HepG2 (cell line): ENCODE measurements around the gene QRSL1. TPM values are rescaled to one million over a fixed set of nuclear protein-coding genes. Genes with fewer than 3 reads are reported as not detected.

Experiments used
- ATAC-seq: fragments of 200-7000 bp; cut with Tn5 transposase; 3 replicates; pipeline ENCODE4 v1.9.1; 2020; ENCODE audit warnings: mild to moderate bottlenecking, moderate library complexity
- BruUV-seq: library from RNA; stranded (reverse); fragments of 400-500 nt; replicated peaks from 2 replicates; lab custom pipeline; 2021; lab: Mats Ljungman, UMichigan
- CTCF ChIA-PET: fragments of 300-600 bp; formaldehyde crosslinking; extraction: SDS; loops from one replicate; lab custom pipeline; 2021; ENCODE audit warnings: low total read pairs, inconsistent platforms, low intra/inter-chr PET ratio; lab: Yijun Ruan, JAX
- POLR2A ChIA-PET: fragments of 350-600 bp; sonication (Branson Sonifier 250); formaldehyde crosslinking; loops from one replicate; lab custom pipeline; 2020; ENCODE audit warnings: antibody characterized with exemption, inconsistent platforms; lab: Yijun Ruan, JAX
- DNase-seq: peaks from one replicate; pipeline ENCODE4 v3.0.0-alpha.2; 2015; ENCODE audit warnings: low spot score
- FAIRE-seq: peaks from 3 replicates; lab custom pipeline; 2011; peaks lifted over from hg19 to GRCh38; lab: Jason Lieb, UNC
- H2AFZ ChIP-seq: one replicate; pipeline ENCODE4 v1.6.1; 2011; ENCODE audit warnings: low read length, inconsistent platforms
- H3K27ac ChIP-seq: fragments of 300-600 bp; 3 replicates; pipeline ENCODE4 v1.8.0; 2011; ENCODE audit warnings: mixed run types, mild to moderate bottlenecking, mixed read lengths, low read length, inconsistent platforms; ENCODE audit not compliant: insufficient read depth; ENCODE audit errors: extremely low read length
- H3K27me3 ChIP-seq, 2 experiments: fragments of 200-600 bp in 1 of 2; 2 replicates in 1 of 2; 3 replicates in 1 of 2; pipeline versions ENCODE4 v1.6.0 to v1.8.0; 2011; ENCODE audit warnings: low read length in 2 of 2, mild to moderate bottlenecking in 2 of 2, moderate library complexity in 2 of 2, inconsistent platforms in 1 of 2; ENCODE audit not compliant: insufficient read depth in 2 of 2, control insufficient read depth in 1 of 2
- H3K36me3 ChIP-seq, 2 experiments: fragments of 200-600 bp in 1 of 2; replicated peaks in 1 of 2; 2 replicates in 1 of 2; 3 replicates in 1 of 2; pipeline versions ENCODE4 v1.5.1 to v1.8.0; 2011; ENCODE audit warnings: low read length in 2 of 2, inconsistent platforms in 1 of 2; ENCODE audit not compliant: insufficient read depth in 2 of 2, control insufficient read depth in 1 of 2
- H3K4me1 ChIP-seq: 2 replicates; pipeline ENCODE4 v1.5.1; 2012; ENCODE audit warnings: low read length, inconsistent platforms; ENCODE audit not compliant: insufficient read depth
- H3K4me2 ChIP-seq: 2 replicates; pipeline ENCODE4 v1.6.0; 2011; ENCODE audit warnings: low read depth, low read length, inconsistent platforms
- H3K4me3 ChIP-seq, 3 experiments: fragments of 200-600 bp in 1 of 3; sonication (generic), shearing (Covaris generic) in 1 of 3; replicated peaks in 1 of 3; 2 replicates each; pipeline ENCODE4 v1.5.1; 2011 to 2016; ENCODE audit warnings: low read length in 3 of 3, inconsistent platforms in 2 of 3, low read depth in 2 of 3, mild to moderate bottlenecking in 2 of 3, control low read depth in 1 of 3, mixed read lengths in 1 of 3; ENCODE audit not compliant: insufficient read depth in 1 of 3
- H3K79me2 ChIP-seq: one replicate; pipeline ENCODE4 v1.6.1; 2011; ENCODE audit warnings: low read length, inconsistent platforms; ENCODE audit not compliant: insufficient read depth
- H3K9ac ChIP-seq: 2 replicates; pipeline ENCODE4 v1.6.0; 2011; ENCODE audit warnings: mild to moderate bottlenecking, low read depth, low read length, inconsistent platforms; ENCODE audit not compliant: insufficient read depth
- H3K9me3 ChIP-seq: 2 replicates; pipeline ENCODE4 v1.5.1; 2012; ENCODE audit warnings: mild to moderate bottlenecking, low read length
- H4K20me1 ChIP-seq: 2 replicates; pipeline ENCODE4 v1.6.0; 2011; ENCODE audit warnings: inconsistent platforms, mild to moderate bottlenecking, low read length, moderate library complexity; ENCODE audit not compliant: insufficient read depth
- HMGA1 ChIP-seq: sonication (generic); formaldehyde crosslinking; conservative IDR thresholded peaks from 2 replicates; pipeline ENCODE4 v1.4.0; 2020; ENCODE audit warnings: missing genetic modification reagents
- PRDM10 ChIP-seq: sonication (generic); formaldehyde crosslinking; IDR thresholded peaks from 2 replicates; pipeline ENCODE4 v1.4.0; 2020; ENCODE audit warnings: low read depth, missing genetic modification reagents
- RELA ChIP-seq: sonication (generic); formaldehyde crosslinking; IDR thresholded peaks from 2 replicates; pipeline ENCODE4 v1.4.0; 2020; ENCODE audit warnings: missing genetic modification reagents
- ZNF337 ChIP-seq: sonication (generic); formaldehyde crosslinking; IDR thresholded peaks from 2 replicates; pipeline ENCODE4 v1.5.1; 2020; ENCODE audit warnings: missing genetic modification reagents, low read depth, mild to moderate bottlenecking, borderline replicate concordance
- ZNF883 ChIP-seq: sonication (generic); formaldehyde crosslinking; IDR thresholded peaks from 2 replicates; pipeline ENCODE4 v1.5.1; 2020; ENCODE audit warnings: mild to moderate bottlenecking, missing genetic modification reagents; ENCODE audit errors: not compliant biosample characterization
- ZZZ3 ChIP-seq: sonication (generic); formaldehyde crosslinking; IDR thresholded peaks from 2 replicates; pipeline ENCODE4 v1.4.0; 2020; ENCODE audit warnings: missing genetic modification reagents, mild to moderate bottlenecking, borderline replicate concordance
- in situ Hi-C: cut with HindIII; loops from 2 replicates; pipeline ENCODE4 v1.10.0; 2017; ENCODE audit warnings: low pct_unique_long_range_greater_than_20kb; ENCODE audit not compliant: extremely low pct_ligation_motif_present
- intact Hi-C: fragments of 100-400 bp; cut with micrococcal nuclease; formaldehyde crosslinking; loops from one replicate; pipeline ENCODE4 v1.10.0; 2022; ENCODE audit not compliant: unreplicated experiment
- polyA plus RNA-seq, 8 experiments: library from polyadenylated mRNA; depleted of rRNA in 3 of 8; stranded (reverse) in 7 of 8; unstranded in 1 of 8; fragments of >200 nt; fragmentation: Illumina TruSeq in 4 of 8; extraction: Trizol in 4 of 8; gene quantifications; 2 replicates each; pipeline versions ENCODE4 v1.2.1 to v1.2.3, GENCODE V29; 2011 to 2016; ENCODE audit warnings: low read depth in 4 of 8, missing spikeins in 1 of 8, mixed read lengths in 1 of 8; ENCODE audit not compliant: insufficient read depth in 1 of 8
- total RNA-seq, 5 experiments: library from RNA; depleted of rRNA; stranded (reverse); fragments of >200 nt; fragmentation: Illumina TruSeq; extraction: Trizol; gene quantifications; 2 replicates each; pipeline ENCODE4 v1.2.3, GENCODE V29; 2016; ENCODE audit warnings: low read depth in 1 of 5

QRSL1 gene
- total and polyA plus RNA-seq, 2 of the 13 experiments (the other 11 are each of a cell fraction or from before 2014, with no cell fraction given), result 8.2 to 22.3 TPM

GRCh38 chr6:106674541-106675229 lies 45.3 kb downstream of the QRSL1 start:
- TF ChIP-seq HMGA1 (no peak), RELA (CRISPR knock-in tag) (no peak), ZNF337 (CRISPR knock-in tag) (no peak), ZNF883 (CRISPR knock-in tag) (no peak), ZZZ3 (CRISPR knock-in tag) (no peak), PRDM10 (CRISPR knock-in tag) (no peak)
- H3K36me3 ChIP-seq, result no peaks in the 10 kb centered on the region
- H3K79me2 ChIP-seq, result no peaks in the 10 kb centered on the region
- DNase-seq (no peak), FAIRE-seq (no peak), ATAC-seq (no peak)
- in situ Hi-C loops, result no loop called here
- no peak overlapping the region for H3K4me3 ChIP-seq
- H3K4me1 ChIP-seq, result no peaks in the 10 kb centered on the region
- ChIA-PET POLR2A (no interaction called here), CTCF (no interaction called here)
- H3K4me2 ChIP-seq, result no peak overlapping the region
- no peak overlapping the region for H2AFZ ChIP-seq
- H3K27me3 ChIP-seq, result no peaks in the 10 kb centered on the region
- H3K9ac ChIP-seq, result no peak overlapping the region
- no peak overlapping the region for H3K27ac ChIP-seq
- no TSS peak for BruUV-seq
- H4K20me1 ChIP-seq, result no peaks in the 10 kb centered on the region
- intact Hi-C loops, result no loop called here
- no peaks in the 10 kb centered on the region for H3K9me3 ChIP-seq
